Kidney (tissue), 14 donors: ENCODE measurements around the gene GARRE1. TPM values are rescaled to one million over a fixed set of nuclear protein-coding genes. Genes with fewer than 3 reads are reported as not detected.

Source experiments
- DNase-seq, 5 donors: peaks; one replicate each; pipeline ENCODE4 v3.0.0-alpha.2; 2013 to 2020
- FAIRE-seq: peaks from 2 replicates; lab custom pipeline; 2012; peaks lifted over from hg19 to GRCh38; lab: Jason Lieb, UNC
- H3K27ac ChIP-seq, 2 donors: one replicate each; pipeline ENCODE4 v1.7.0; 2013; ENCODE audit warnings: low read depth in 2 of 2, low read length in 2 of 2, inconsistent platforms in 1 of 2
- H3K27me3 ChIP-seq: one replicate; pipeline ENCODE4 v1.7.1; 2013; ENCODE audit warnings: low read length, inconsistent platforms; ENCODE audit not compliant: control insufficient read depth, insufficient read depth
- H3K36me3 ChIP-seq, 3 donors: one replicate each; pipeline versions ENCODE4 v1.7.0 to v1.7.1; 2013; ENCODE audit warnings: low read length in 3 of 3, control low read depth in 1 of 3, inconsistent platforms in 1 of 3; ENCODE audit not compliant: insufficient read depth in 3 of 3, control insufficient read depth in 2 of 3
- H3K4me1 ChIP-seq, 3 donors: one replicate each; pipeline versions ENCODE4 v1.7.0 to v1.7.1; 2013; ENCODE audit warnings: low read length in 3 of 3, inconsistent platforms in 1 of 3, low read depth in 1 of 3; ENCODE audit not compliant: control insufficient read depth in 2 of 3, insufficient read depth in 2 of 3
- H3K4me3 ChIP-seq, 3 donors: one replicate each; pipeline versions ENCODE4 v1.7.0 to v1.8.1; 2013; ENCODE audit warnings: low read length in 3 of 3, control low read depth in 1 of 3, inconsistent platforms in 1 of 3
- H3K9ac ChIP-seq, 3 donors: one replicate each; pipeline versions ENCODE4 v1.7.0 to v1.7.1; 2013; ENCODE audit warnings: low read length in 3 of 3, control low read depth in 1 of 3, inconsistent platforms in 1 of 3
- H3K9me3 ChIP-seq, 3 donors: one replicate each; pipeline versions ENCODE4 v1.7.0 to v1.7.1; 2013; ENCODE audit warnings: low read length in 3 of 3, control low read depth in 1 of 3, inconsistent platforms in 1 of 3; ENCODE audit not compliant: control insufficient read depth in 2 of 3, insufficient read depth in 1 of 3
- intact Hi-C: fragments of 100-400 bp; cut with DNase I; formaldehyde crosslinking; loops from one replicate; pipeline ENCODE4 v1.11.1; 2022
- polyA plus RNA-seq: library from polyadenylated mRNA; stranded (reverse); fragments of 350-450 nt; fragmentation: Illumina TruSeq; extraction: RNeasy Lipid Tissue Mini Kit (QIAGEN cat#74804); gene quantifications from one replicate; pipeline ENCODE4 v1.2.3, GENCODE V29; 2014; ENCODE audit warnings: low read depth, low replicate concordance; ENCODE audit not compliant: insufficient read depth
- total RNA-seq: library from RNA; stranded (reverse); fragmentation: NEBNext Ultra II Directional; extraction: Animal tissue kit (Norgen Biotek cat#: 25700); gene quantifications from one replicate; pipeline ENCODE4 v1.2.1, GENCODE V29; 2021
- TF ChIP-seq, protein P1 (sequence below): IDR thresholded peaks from 3 replicates; pipeline ENCODE4 v1.5.1; 2012; ENCODE audit warnings: mild to moderate bottlenecking, moderate library complexity, borderline replicate concordance; ENCODE audit not compliant: insufficient read depth; ENCODE audit errors: extremely low read depth
- donor health status: control.
- donor health status: control.
- donor health status: control.
- donor health status: control.
- donor health status: control.
- donor health status: DM: yes; HTN: yes; CAD: no.
- donor health status: Normal renal cell carcinoma (clear cell type).

The GARRE1 gene
- total and polyA plus RNA-seq, 2 donors from 2014 or later, result 5.5 to 37.7 TPM

- Histone ChIP-seq H3K27me3 (no peaks in the 10 kb centered on the region), H3K27ac (no peak overlapping the region), H3K4me3 (no peak overlapping the region), H3K9ac (no peak overlapping the region), H3K36me3 (peaks cover 0 to 9% (median 5%) of the 10 kb centered on the region in 3 donors), H3K9me3 (no peaks in the 10 kb centered on the region), H3K4me1 (peaks cover 0 to 10% (median 3%) of the 10 kb centered on the region in 3 donors)
- intact Hi-C loops, result no loop called here
- TF ChIP-seq, protein P1, sequence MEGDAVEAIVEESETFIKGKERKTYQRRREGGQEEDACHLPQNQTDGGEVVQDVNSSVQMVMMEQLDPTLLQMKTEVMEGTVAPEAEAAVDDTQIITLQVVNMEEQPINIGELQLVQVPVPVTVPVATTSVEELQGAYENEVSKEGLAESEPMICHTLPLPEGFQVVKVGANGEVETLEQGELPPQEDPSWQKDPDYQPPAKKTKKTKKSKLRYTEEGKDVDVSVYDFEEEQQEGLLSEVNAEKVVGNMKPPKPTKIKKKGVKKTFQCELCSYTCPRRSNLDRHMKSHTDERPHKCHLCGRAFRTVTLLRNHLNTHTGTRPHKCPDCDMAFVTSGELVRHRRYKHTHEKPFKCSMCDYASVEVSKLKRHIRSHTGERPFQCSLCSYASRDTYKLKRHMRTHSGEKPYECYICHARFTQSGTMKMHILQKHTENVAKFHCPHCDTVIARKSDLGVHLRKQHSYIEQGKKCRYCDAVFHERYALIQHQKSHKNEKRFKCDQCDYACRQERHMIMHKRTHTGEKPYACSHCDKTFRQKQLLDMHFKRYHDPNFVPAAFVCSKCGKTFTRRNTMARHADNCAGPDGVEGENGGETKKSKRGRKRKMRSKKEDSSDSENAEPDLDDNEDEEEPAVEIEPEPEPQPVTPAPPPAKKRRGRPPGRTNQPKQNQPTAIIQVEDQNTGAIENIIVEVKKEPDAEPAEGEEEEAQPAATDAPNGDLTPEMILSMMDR, result no peak
- DNase-seq (no peak), FAIRE-seq (no peak)
Observed at GRCh38 chr19:34300962-34301361, 46.6 kb downstream of the GARRE1 start.

Other genes with a start within 250 kb of the GARRE1 start
- gene LSM14A, start 82.0 kb upstream of the GARRE1 start, total RNA-seq, result 114 TPM
- 49.3 TPM for gene LSM14A, start 82.0 kb upstream of the GARRE1 start, polyA plus RNA-seq
- gene GPI, start 110.6 kb downstream of the GARRE1 start, total RNA-seq, result 257 TPM
- gene GPI, start 110.6 kb downstream of the GARRE1 start, polyA plus RNA-seq, result 315 TPM
- gene PDCD2L, start 149.8 kb downstream of the GARRE1 start, total RNA-seq, result 6.7 TPM
- gene PDCD2L, start 149.8 kb downstream of the GARRE1 start, polyA plus RNA-seq, result 5.5 TPM
- gene UBA2, start 173.8 kb downstream of the GARRE1 start, total RNA-seq, result 63.6 TPM
- gene UBA2, start 173.8 kb downstream of the GARRE1 start, polyA plus RNA-seq, result 41.3 TPM
- 22.3 TPM for gene WTIP, start 227.2 kb downstream of the GARRE1 start, total RNA-seq
- gene WTIP, start 227.2 kb downstream of the GARRE1 start, polyA plus RNA-seq, result 15.5 TPM